Stomach (tissue), 9 donors: ENCODE data around the gene DNAH14. TPM values are rescaled to one million over a fixed set of nuclear protein-coding genes. Genes with fewer than 3 reads are reported as not detected.

ENCODE experiments used
- DNase-seq, 2 donors: peaks; one replicate each; pipeline versions ENCODE4 v3.0.0 to v3.0.0-alpha.2; 2013 to 2019
- H3K27ac ChIP-seq, 5 donors: fragments of 200-600 bp in 4 of 5; sonication (generic) in 4 of 5; one replicate each; pipeline ENCODE4 v1.5.1; 2013 to 2019; ENCODE audit warnings: mild to moderate bottlenecking in 1 of 5, moderate library complexity in 1 of 5
- H3K27me3 ChIP-seq, 3 donors: fragments of 200-600 bp; sonication (generic); one replicate each; pipeline ENCODE4 v1.5.1; 2017 to 2019; ENCODE audit warnings: mixed run types in 1 of 3
- H3K36me3 ChIP-seq, 4 donors: fragments of 200-600 bp; sonication (generic); 1 replicate in 3 of 4; 2 replicates in 1 of 4; pipeline ENCODE4 v1.5.1; 2016 to 2019
- H3K4me1 ChIP-seq, 4 donors: fragments of 200-600 bp; sonication (generic); one replicate each; pipeline ENCODE4 v1.5.1; 2016 to 2019
- H3K4me3 ChIP-seq, 4 donors: fragments of 200-600 bp; sonication (generic) in 3 of 4; one replicate each; pipeline ENCODE4 v1.5.1; 2016 to 2019; ENCODE audit warnings: mild to moderate bottlenecking in 1 of 4
- H3K9me3 ChIP-seq, 4 donors: fragments of 200-600 bp; sonication (generic); one replicate each; pipeline ENCODE4 v1.5.1; 2016 to 2019
- EP300 ChIP-seq: sonication (generic); formaldehyde crosslinking; IDR thresholded peaks from one replicate; pipeline ENCODE4 v1.6.1; 2017; ENCODE audit warnings: antibody characterized with exemption
- POLR2A ChIP-seq, 4 donors: fragments of 450-650 bp; IDR thresholded peaks; one replicate each; pipeline ENCODE4 v1.6.1; 2016; ENCODE audit warnings: antibody characterized with exemption in 4 of 4, control low read depth in 2 of 4, mild to moderate bottlenecking in 1 of 4, moderate library complexity in 1 of 4
- POLR2AphosphoS5 ChIP-seq, 3 donors: sonication (generic); formaldehyde crosslinking; IDR thresholded peaks; one replicate each; pipeline ENCODE4 v1.6.1; 2016; ENCODE audit warnings: antibody characterized with exemption in 3 of 3
- WGBS, 5 donors: extraction: QIAGEN DNeasy Blood & Tissue Kit in 3 of 5; methylation state at CpG; one replicate each; pipeline versions ENCODE4 v1.1.5 to v1.1.7; 2013 to 2018; 5-methylcytosine and 5-hydroxymethylcytosine counted together
- intact Hi-C: fragments of 100-400 bp; cut with DNase I; formaldehyde crosslinking; loops from one replicate; pipeline ENCODE4 v1.15.1; 2023; ENCODE audit warnings: low total_unique reads
- polyA plus RNA-seq, 3 donors: library from polyadenylated mRNA; stranded (reverse); fragments of 200-250 nt; gene quantifications; one replicate each; pipeline ENCODE4 v1.2.3, GENCODE V29; 2013
- total RNA-seq, 5 donors: library from RNA; depleted of rRNA; stranded (reverse); fragments of >200 nt; gene quantifications; one replicate each; pipeline versions ENCODE4 v1.1.0 to v1.2.3, GENCODE V29; 2014 to 2016
- TF ChIP-seq, protein P1 (sequence below), 7 experiments: fragments of 450-650 bp in 4 of 7; fragments of 200-600 bp in 3 of 7; sonication (generic) in 3 of 7; IDR thresholded peaks; one replicate each; pipeline ENCODE4 v1.5.1; 2016 to 2019; ENCODE audit warnings: antibody characterized with exemption in 7 of 7, control low read depth in 2 of 7, mild to moderate bottlenecking in 1 of 7
- donor health status: healthy with polysubstance abuse.
- donor health status: Bipolar disorder and iron deficiency.
- donor health status: healthy.

Gene DNAH14
- total and polyA plus RNA-seq, 8 donors: 1.7 to 158 (median 6.2) TPM

DNA sequence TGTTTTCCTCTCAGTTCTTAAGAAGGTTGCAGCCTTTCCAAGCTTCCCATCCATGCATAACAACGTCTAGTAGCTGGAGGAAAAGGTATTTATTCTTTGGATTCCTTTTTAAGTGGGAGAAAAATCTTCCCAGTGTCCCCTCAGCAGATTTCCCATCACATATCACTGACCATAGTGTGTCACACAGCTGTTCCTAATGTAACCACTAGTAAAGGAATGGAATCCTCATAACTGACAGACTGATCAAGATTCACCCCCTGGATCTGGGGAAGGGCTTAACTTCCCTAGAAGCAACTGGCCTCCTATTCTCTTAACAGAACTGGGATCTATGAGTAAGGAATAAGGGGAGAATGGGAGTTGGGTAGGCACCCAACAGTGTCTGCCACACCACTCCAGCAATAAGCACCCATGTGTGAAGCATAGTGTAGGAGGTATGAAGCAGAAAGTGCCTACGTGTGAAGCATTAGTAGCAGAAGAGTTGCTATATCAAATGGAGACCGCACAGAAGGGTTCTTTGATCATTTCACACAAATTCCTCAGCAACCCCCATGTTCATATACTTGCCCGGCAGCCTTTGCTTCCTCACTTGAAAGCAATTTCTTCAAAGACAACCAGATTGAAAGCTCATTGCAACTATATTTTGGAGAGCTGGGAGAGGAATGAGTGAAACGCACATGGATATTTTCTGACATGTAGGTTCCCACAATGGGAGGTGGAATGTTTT is 28.2 kb upstream of the DNAH14 start:
- DNase-seq: no peak
- TF ChIP-seq EP300 (no peak), POLR2AphosphoS5 (IDR thresholded peaks at IDR 0.05) (no peak), POLR2A (IDR thresholded peaks at IDR 0.05) (no peak)
- TF ChIP-seq, protein P1, sequence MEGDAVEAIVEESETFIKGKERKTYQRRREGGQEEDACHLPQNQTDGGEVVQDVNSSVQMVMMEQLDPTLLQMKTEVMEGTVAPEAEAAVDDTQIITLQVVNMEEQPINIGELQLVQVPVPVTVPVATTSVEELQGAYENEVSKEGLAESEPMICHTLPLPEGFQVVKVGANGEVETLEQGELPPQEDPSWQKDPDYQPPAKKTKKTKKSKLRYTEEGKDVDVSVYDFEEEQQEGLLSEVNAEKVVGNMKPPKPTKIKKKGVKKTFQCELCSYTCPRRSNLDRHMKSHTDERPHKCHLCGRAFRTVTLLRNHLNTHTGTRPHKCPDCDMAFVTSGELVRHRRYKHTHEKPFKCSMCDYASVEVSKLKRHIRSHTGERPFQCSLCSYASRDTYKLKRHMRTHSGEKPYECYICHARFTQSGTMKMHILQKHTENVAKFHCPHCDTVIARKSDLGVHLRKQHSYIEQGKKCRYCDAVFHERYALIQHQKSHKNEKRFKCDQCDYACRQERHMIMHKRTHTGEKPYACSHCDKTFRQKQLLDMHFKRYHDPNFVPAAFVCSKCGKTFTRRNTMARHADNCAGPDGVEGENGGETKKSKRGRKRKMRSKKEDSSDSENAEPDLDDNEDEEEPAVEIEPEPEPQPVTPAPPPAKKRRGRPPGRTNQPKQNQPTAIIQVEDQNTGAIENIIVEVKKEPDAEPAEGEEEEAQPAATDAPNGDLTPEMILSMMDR (IDR thresholded peaks at IDR 0.05): no peak
- no peaks in the 10 kb centered on the region for H3K36me3 ChIP-seq
- H3K27ac ChIP-seq: no peak overlapping the region
- no peaks in the 10 kb centered on the region for H3K4me1 ChIP-seq
- H3K4me3 ChIP-seq: no peak overlapping the region
- 68 to 79% (median 70%) methylated on average over 5 of the region's 5 CpGs for WGBS, 5 donors
- no peaks in the 10 kb centered on the region for H3K27me3 ChIP-seq
- H3K9me3 ChIP-seq: peaks cover 0 to 11% (median 6%) of the 10 kb centered on the region in 4 donors
- intact Hi-C loops: no loop called here

GRCh38 chr1:224903955-224904354 is 25.5 kb upstream of the DNAH14 start:
- peaks cover 0 to 4% (median 0%) of the 10 kb centered on the region in 4 donors for H3K9me3 ChIP-seq
- no peaks in the 10 kb centered on the region for H3K4me1 ChIP-seq
- H3K4me3 ChIP-seq: no peak overlapping the region
- WGBS, 5 donors: 38 to 68% (median 57%) methylated on average over 2 of the region's 2 CpGs
- TF ChIP-seq POLR2AphosphoS5 (IDR thresholded peaks at IDR 0.05): no peak
- TF ChIP-seq EP300: no peak
- TF ChIP-seq POLR2A (IDR thresholded peaks at IDR 0.05): no peak
- TF ChIP-seq, protein P1 (IDR thresholded peaks at IDR 0.05): no peak
- no peaks in the 10 kb centered on the region for H3K36me3 ChIP-seq
- DNase-seq: no peak
- H3K27ac ChIP-seq: no peak overlapping the region
- H3K27me3 ChIP-seq: peaks cover 0 to 5% (median 0%) of the 10 kb centered on the region in 3 donors
- intact Hi-C loops: no loop called here

GRCh38 chr1:224906340-224906739 is 23.1 kb upstream of the DNAH14 start:
- DNase-seq: no peak
- peaks cover 0 to 5% (median 0%) of the 10 kb centered on the region in 3 donors for H3K27me3 ChIP-seq
- 82 to 97% (median 92%) methylated on average over 1 of the region's 1 CpG for WGBS, 5 donors
- no peak overlapping the region for H3K4me3 ChIP-seq
- TF ChIP-seq POLR2AphosphoS5 (IDR thresholded peaks at IDR 0.05): no peak
- no peak for TF ChIP-seq EP300
- intact Hi-C loops: no loop called here
- peaks cover 0 to 20% (median 13%) of the 10 kb centered on the region in 4 donors for H3K9me3 ChIP-seq
- no peaks in the 10 kb centered on the region for H3K36me3 ChIP-seq
- H3K4me1 ChIP-seq: no peaks in the 10 kb centered on the region
- no peak overlapping the region for H3K27ac ChIP-seq

DNA sequence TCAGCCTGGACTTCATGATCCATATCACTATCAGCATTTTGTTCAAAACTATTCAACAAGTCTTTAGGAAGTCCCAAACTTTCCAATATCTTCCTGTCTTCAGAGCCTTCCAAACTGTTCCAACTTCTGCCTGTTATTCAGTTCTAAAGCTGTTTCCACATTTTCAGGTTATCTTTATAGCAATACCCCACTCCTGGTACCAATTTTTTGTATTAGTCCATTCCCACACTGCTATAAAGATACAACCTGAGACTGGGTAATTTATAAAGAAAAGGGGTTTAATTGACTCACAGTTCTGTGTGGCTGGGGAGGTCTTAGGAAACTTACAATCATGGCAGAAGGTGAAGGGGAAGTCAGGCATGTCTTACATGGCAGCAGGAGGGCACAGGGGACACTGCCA is 18.3 kb upstream of the DNAH14 start:
- peaks cover 0 to 51% (median 34%) of the 10 kb centered on the region in 4 donors for H3K9me3 ChIP-seq
- H3K36me3 ChIP-seq: no peaks in the 10 kb centered on the region
- intact Hi-C loops: no loop called here
- H3K4me1 ChIP-seq: no peaks in the 10 kb centered on the region
- no peak for TF ChIP-seq POLR2A (IDR thresholded peaks at IDR 0.05)
- TF ChIP-seq EP300: no peak
- TF ChIP-seq POLR2AphosphoS5 (IDR thresholded peaks at IDR 0.05): no peak
- TF ChIP-seq, protein P1 (IDR thresholded peaks at IDR 0.05): no peak
- H3K4me3 ChIP-seq: no peak overlapping the region
- peaks cover 0 to 5% (median 0%) of the 10 kb centered on the region in 3 donors for H3K27me3 ChIP-seq
- H3K27ac ChIP-seq: no peak overlapping the region
- DNase-seq: no peak

DNA sequence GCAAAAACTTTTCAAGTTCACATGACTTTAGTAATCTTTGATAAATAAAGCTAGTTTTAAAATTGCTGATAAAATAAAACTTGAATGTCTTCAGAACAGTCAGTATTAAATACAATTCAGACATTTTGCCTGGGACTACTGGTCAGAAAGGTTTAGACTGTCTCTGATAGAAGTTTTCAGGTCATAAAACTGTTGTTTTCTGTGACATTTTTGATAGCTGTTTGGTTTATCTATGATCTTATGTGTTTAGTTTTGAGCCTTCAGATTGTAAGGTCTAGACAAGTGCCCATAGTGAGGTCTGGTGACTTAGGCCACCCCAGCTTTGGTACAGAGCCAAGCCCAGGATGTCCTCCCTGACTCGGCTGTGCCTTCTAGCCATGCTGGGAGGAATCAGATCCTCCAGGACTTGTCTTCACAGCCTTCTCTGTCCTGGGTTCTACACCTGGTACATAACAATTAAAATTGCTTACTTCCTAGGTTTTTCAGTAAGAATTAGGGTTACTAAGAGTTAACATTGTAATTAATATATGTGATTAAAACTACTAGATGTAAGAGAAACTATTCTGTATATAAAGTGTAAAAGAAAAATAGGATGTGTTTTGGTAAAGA is 15.1 kb upstream of the DNAH14 start:
- no peak overlapping the region for H3K27ac ChIP-seq
- H3K4me3 ChIP-seq: no peak overlapping the region
- intact Hi-C loops: no loop called here
- TF ChIP-seq POLR2A (IDR thresholded peaks at IDR 0.05) (no peak), EP300 (no peak), POLR2AphosphoS5 (IDR thresholded peaks at IDR 0.05) (no peak)
- TF ChIP-seq, protein P1 (IDR thresholded peaks at IDR 0.05): no peak
- peaks cover 0 to 46% (median 34%) of the 10 kb centered on the region in 4 donors for H3K9me3 ChIP-seq
- no peak for DNase-seq
- 80 to 100% (median 92%) methylated on average over 1 of the region's 1 CpG for WGBS, 5 donors
- no peaks in the 10 kb centered on the region for H3K36me3 ChIP-seq
- H3K4me1 ChIP-seq: peaks cover 0 to 2% (median 0%) of the 10 kb centered on the region in 4 donors
- no peaks in the 10 kb centered on the region for H3K27me3 ChIP-seq
